WTC11 (cell line): ENCODE data around the gene PLXNC1. TPM values are rescaled to one million over a fixed set of nuclear protein-coding genes. Genes with fewer than 3 reads are reported as not detected.

ENCODE experiments used
- ATAC-seq: fragments of 200-7000 bp; cut with Tn5 transposase; 2 replicates; pipeline ENCODE4 v1.10.0; 2021; ENCODE audit warnings: mild to moderate bottlenecking, moderate library complexity
- CTCF ChIA-PET: fragments of 300-600 bp; sonication (Branson Sonifier 250); formaldehyde crosslinking; loops from one replicate; lab custom pipeline; 2021; ENCODE audit warnings: antibody characterized with exemption; lab: Charles Lee
- POLR2A ChIA-PET: fragments of 350-600 bp; sonication (Branson Sonifier 250); formaldehyde crosslinking; loops from one replicate; lab custom pipeline; 2021; ENCODE audit warnings: antibody characterized with exemption; lab: Charles Lee
- DNase-seq: peaks from one replicate; pipeline ENCODE4 v3.0.0; 2021; ENCODE audit warnings: low spot score
- H3K27ac Mint-ChIP-seq: 2 replicates; pipeline ENCODE4 v1.8.0; 2021; ENCODE audit warnings: mixed read lengths
- H3K27me3 Mint-ChIP-seq: 2 replicates; pipeline ENCODE4 v1.8.0; 2021; ENCODE audit warnings: low read depth, mild to moderate bottlenecking, moderate library complexity, mixed read lengths
- H3K36me3 Mint-ChIP-seq: 2 replicates; pipeline ENCODE4 v1.8.0; 2021; ENCODE audit warnings: mixed read lengths
- H3K4me1 Mint-ChIP-seq: 2 replicates; pipeline ENCODE4 v1.8.0; 2022; ENCODE audit warnings: mixed read lengths
- H3K4me3 Mint-ChIP-seq: 2 replicates; pipeline ENCODE4 v1.8.0; 2021; ENCODE audit warnings: mild to moderate bottlenecking, moderate library complexity, mixed read lengths
- H3K9me3 Mint-ChIP-seq: 2 replicates; pipeline ENCODE4 v1.8.0; 2021; ENCODE audit warnings: mixed read lengths
- CBFB ChIP-seq: sonication (generic); formaldehyde crosslinking; IDR thresholded peaks from 2 replicates; pipeline ENCODE4 v1.8.1; 2022; ENCODE audit warnings: mild to moderate bottlenecking, low read depth, missing genetic modification reagents
- CREM ChIP-seq: sonication (generic); formaldehyde crosslinking; IDR thresholded peaks from 2 replicates; pipeline ENCODE4 v1.8.1; 2022; ENCODE audit warnings: mild to moderate bottlenecking, missing genetic modification reagents, moderate library complexity
- FOXJ3 ChIP-seq: sonication (generic); formaldehyde crosslinking; IDR thresholded peaks from 2 replicates; pipeline ENCODE4 v1.9.0; 2021; ENCODE audit warnings: missing genetic modification reagents, mild to moderate bottlenecking, borderline replicate concordance
- GABPB1 ChIP-seq: sonication (generic); formaldehyde crosslinking; IDR thresholded peaks from 2 replicates; pipeline ENCODE4 v1.8.1; 2023; ENCODE audit warnings: mild to moderate bottlenecking, missing genetic modification reagents
- GRHL2 ChIP-seq: fragments of 250-450 bp; sonication (Bioruptor Pico); IDR thresholded peaks from 2 replicates; pipeline ENCODE4 v1.8.0; 2022; ENCODE audit warnings: mild to moderate bottlenecking, moderate library complexity; ENCODE audit not compliant: insufficient replicate concordance, severe bottlenecking
- IRF2 ChIP-seq: sonication (generic); formaldehyde crosslinking; IDR thresholded peaks from 2 replicates; pipeline ENCODE4 v1.8.0; 2022; ENCODE audit warnings: low read depth, missing genetic modification reagents, borderline replicate concordance
- KAT7 ChIP-seq: sonication (generic); formaldehyde crosslinking; IDR thresholded peaks from 2 replicates; pipeline ENCODE4 v1.8.1; 2023; ENCODE audit warnings: missing genetic modification reagents, mild to moderate bottlenecking, borderline replicate concordance
- MXD4 ChIP-seq: fragments of 250-450 bp; sonication (Bioruptor Pico); IDR thresholded peaks from 2 replicates; pipeline ENCODE4 v1.8.0; 2021; ENCODE audit warnings: mild to moderate bottlenecking, moderate library complexity, borderline replicate concordance
- TCF7 ChIP-seq: sonication (generic); formaldehyde crosslinking; IDR thresholded peaks from 2 replicates; pipeline ENCODE4 v1.8.0; 2022; ENCODE audit warnings: mild to moderate bottlenecking, low read depth, missing genetic modification reagents, moderate library complexity
- ZBTB21 ChIP-seq: sonication (generic); formaldehyde crosslinking; IDR thresholded peaks from 2 replicates; pipeline ENCODE4 v1.8.1; 2023; ENCODE audit warnings: mild to moderate bottlenecking, missing genetic modification reagents, borderline replicate concordance
- ZNF121 ChIP-seq: sonication (generic); formaldehyde crosslinking; IDR thresholded peaks from 2 replicates; pipeline ENCODE4 v1.8.0; 2023; ENCODE audit warnings: missing genetic modification reagents
- ZNF138 ChIP-seq: sonication (generic); formaldehyde crosslinking; conservative IDR thresholded peaks from 2 replicates; pipeline ENCODE4 v1.8.1; 2022; ENCODE audit warnings: mild to moderate bottlenecking, moderate library complexity, missing genetic modification reagents
- ZNF219 ChIP-seq: sonication (generic); formaldehyde crosslinking; IDR thresholded peaks from 2 replicates; pipeline ENCODE4 v1.8.0; 2023; ENCODE audit warnings: missing genetic modification reagents, mild to moderate bottlenecking, borderline replicate concordance
- ZNF671 ChIP-seq: fragments of 250-450 bp; sonication (Bioruptor Pico); IDR thresholded peaks from 2 replicates; pipeline ENCODE4 v1.8.0; 2021; ENCODE audit warnings: mild to moderate bottlenecking
- total RNA-seq: library from RNA; stranded (reverse); gene quantifications from 3 replicates; pipeline ENCODE4 v1.2.3, GENCODE V29; 2021
- TF ChIP-seq, protein P1 (sequence below): sonication (generic); formaldehyde crosslinking; IDR thresholded peaks from 2 replicates; pipeline ENCODE4 v1.8.1; 2022; ENCODE audit warnings: mild to moderate bottlenecking, moderate library complexity, missing genetic modification reagents
- TF ChIP-seq, protein P2 (sequence below): fragments of 250-450 bp; sonication (Bioruptor Pico); IDR thresholded peaks from 2 replicates; pipeline ENCODE4 v2.1.2; 2022; ENCODE audit warnings: mild to moderate bottlenecking, moderate library complexity
- TF ChIP-seq, protein P3 (sequence below): sonication (generic); formaldehyde crosslinking; conservative IDR thresholded peaks from 2 replicates; pipeline ENCODE4 v1.8.1; 2022; ENCODE audit warnings: mild to moderate bottlenecking, missing genetic modification reagents
- TF ChIP-seq, protein P4 (sequence below): fragments of 250-450 bp; sonication (Bioruptor Pico); conservative IDR thresholded peaks from 2 replicates; pipeline ENCODE4 v1.9.0; 2021; ENCODE audit warnings: mild to moderate bottlenecking
- TF ChIP-seq, protein P5 (sequence below): fragments of 250-450 bp; sonication (Bioruptor Pico); IDR thresholded peaks from 2 replicates; pipeline ENCODE4 v1.8.0; 2021; ENCODE audit warnings: mild to moderate bottlenecking
- TF ChIP-seq, protein P6 (sequence below): sonication (generic); formaldehyde crosslinking; IDR thresholded peaks from 2 replicates; pipeline ENCODE4 v1.8.1; 2022; ENCODE audit warnings: low read depth, mild to moderate bottlenecking, moderate library complexity, missing genetic modification reagents, borderline replicate concordance

The PLXNC1 gene
- total RNA-seq, 1 experiment from 2014 or later = 3.1 TPM

DNA sequence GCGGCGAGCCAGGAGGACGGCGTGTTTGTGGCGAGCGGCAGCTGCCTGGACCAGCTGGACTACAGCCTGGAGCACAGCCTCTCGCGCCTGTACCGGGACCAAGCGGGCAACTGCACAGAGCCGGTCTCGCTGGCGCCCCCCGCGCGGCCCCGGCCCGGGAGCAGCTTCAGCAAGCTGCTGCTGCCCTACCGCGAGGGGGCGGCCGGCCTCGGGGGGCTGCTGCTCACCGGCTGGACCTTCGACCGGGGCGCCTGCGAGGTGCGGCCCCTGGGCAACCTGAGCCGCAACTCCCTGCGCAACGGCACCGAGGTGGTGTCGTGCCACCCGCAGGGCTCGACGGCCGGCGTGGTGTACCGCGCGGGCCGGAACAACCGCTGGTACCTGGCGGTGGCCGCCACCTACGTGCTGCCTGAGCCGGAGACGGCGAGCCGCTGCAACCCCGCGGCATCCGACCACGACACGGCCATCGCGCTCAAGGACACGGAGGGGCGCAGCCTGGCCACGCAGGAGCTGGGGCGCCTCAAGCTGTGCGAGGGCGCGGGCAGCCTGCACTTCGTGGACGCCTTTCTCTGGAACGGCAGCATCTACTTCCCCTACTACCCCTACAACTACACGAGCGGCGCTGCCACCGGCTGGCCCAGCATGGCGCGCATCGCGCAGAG is 873 bp downstream of the PLXNC1 start (continued):
- TF ChIP-seq FOXJ3 = no peak

DNA sequence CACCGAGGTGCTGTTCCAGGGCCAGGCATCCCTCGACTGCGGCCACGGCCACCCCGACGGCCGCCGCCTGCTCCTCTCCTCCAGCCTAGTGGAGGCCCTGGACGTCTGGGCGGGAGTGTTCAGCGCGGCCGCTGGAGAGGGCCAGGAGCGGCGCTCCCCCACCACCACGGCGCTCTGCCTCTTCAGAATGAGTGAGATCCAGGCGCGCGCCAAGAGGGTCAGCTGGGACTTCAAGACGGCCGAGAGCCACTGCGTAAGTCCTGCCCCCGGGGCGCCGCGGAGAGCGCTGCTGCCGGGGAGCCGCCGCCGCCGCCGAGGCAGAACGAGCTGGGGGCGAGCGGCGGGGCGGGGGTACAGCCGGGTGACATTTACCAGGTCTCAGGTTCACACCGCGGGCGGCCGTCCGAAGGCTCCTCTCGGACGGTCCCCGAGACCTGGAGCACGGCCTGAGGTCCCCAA is 1.4 kb downstream of the PLXNC1 start:
- no peaks in the 10 kb centered on the region for H3K36me3 Mint-ChIP-seq
- H3K27ac Mint-ChIP-seq = no peak overlapping the region
- H3K9me3 Mint-ChIP-seq = no peaks in the 10 kb centered on the region
- peaks cover 31% of the 10 kb centered on the region for H3K4me1 Mint-ChIP-seq
- ChIA-PET POLR2A (no interaction called here), CTCF (interaction anchor here (0.6 to 1.6 kb wide), 5 partner anchors 37 to 155 kb away, joined by 3 to 5 read pairs (median 3); no protein-coding TSS in a partner anchor)
- DNase-seq (peak; percentile 52), ATAC-seq (peak; percentile 10)
- TF ChIP-seq ZNF219 (CRISPR knock-in tag) = no peak
- TF ChIP-seq MXD4 = no peak
- TF ChIP-seq CREM (CRISPR knock-in tag) = no peak
- no peak for TF ChIP-seq ZBTB21 (CRISPR knock-in tag)
- no peak for TF ChIP-seq ZNF671
- TF ChIP-seq, protein P1, sequence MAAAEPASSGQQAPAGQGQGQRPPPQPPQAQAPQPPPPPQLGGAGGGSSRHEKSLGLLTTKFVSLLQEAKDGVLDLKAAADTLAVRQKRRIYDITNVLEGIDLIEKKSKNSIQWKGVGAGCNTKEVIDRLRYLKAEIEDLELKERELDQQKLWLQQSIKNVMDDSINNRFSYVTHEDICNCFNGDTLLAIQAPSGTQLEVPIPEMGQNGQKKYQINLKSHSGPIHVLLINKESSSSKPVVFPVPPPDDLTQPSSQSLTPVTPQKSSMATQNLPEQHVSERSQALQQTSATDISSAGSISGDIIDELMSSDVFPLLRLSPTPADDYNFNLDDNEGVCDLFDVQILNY = no peak
- no peak for TF ChIP-seq GRHL2 (CRISPR knock-in tag)
- no peak for TF ChIP-seq IRF2 (CRISPR knock-in tag)
- TF ChIP-seq, protein P2, sequence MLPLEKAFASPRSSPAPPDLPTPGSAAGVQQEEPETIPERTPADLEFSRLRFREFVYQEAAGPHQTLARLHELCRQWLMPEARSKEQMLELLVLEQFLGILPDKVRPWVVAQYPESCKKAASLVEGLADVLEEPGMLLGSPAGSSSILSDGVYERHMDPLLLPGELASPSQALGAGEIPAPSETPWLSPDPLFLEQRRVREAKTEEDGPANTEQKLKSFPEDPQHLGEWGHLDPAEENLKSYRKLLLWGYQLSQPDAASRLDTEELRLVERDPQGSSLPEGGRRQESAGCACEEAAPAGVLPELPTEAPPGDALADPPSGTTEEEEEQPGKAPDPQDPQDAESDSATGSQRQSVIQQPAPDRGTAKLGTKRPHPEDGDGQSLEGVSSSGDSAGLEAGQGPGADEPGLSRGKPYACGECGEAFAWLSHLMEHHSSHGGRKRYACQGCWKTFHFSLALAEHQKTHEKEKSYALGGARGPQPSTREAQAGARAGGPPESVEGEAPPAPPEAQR (CRISPR knock-in tag) = no peak
- no peak for TF ChIP-seq ZNF121
- TF ChIP-seq, protein P3, sequence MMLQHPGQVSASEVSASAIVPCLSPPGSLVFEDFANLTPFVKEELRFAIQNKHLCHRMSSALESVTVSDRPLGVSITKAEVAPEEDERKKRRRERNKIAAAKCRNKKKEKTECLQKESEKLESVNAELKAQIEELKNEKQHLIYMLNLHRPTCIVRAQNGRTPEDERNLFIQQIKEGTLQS (CRISPR knock-in tag) = no peak
- no peak for TF ChIP-seq CBFB (CRISPR knock-in tag)
- TF ChIP-seq, protein P4, sequence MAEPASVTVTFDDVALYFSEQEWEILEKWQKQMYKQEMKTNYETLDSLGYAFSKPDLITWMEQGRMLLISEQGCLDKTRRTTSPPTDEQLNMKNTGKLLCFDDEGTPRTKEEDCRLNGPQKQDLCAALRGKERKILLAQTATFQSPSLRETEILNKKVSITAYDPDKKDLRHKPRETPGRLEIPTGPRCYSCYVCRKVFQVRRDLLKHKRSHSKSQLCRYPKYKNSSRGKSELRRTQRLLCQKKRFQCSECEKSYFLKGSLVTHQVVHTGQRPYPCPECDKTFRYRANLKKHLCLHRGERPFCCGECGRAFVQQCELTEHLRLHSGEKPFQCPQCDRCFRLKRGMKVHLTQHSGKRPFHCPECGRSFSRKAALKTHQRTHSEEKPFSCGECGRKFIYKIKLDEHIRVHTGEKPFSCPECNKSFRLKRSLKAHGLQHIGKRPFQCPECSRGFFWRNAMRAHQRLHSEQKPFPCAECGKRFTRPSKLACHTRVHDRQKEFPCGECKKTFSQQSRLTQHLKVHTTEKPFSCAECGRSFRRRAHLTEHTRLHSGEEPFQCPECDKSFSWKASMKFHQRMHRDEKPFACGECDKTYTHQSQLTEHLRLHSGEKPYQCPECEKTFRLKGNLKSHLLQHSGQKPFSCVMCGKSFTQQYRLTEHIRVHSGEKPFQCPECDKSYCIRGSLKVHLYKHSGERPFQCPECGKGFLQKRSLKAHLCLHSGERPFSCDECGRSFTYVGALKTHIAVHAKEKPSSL (CRISPR knock-in tag) = no peak
- TF ChIP-seq KAT7 = no peak
- TF ChIP-seq, protein P5, sequence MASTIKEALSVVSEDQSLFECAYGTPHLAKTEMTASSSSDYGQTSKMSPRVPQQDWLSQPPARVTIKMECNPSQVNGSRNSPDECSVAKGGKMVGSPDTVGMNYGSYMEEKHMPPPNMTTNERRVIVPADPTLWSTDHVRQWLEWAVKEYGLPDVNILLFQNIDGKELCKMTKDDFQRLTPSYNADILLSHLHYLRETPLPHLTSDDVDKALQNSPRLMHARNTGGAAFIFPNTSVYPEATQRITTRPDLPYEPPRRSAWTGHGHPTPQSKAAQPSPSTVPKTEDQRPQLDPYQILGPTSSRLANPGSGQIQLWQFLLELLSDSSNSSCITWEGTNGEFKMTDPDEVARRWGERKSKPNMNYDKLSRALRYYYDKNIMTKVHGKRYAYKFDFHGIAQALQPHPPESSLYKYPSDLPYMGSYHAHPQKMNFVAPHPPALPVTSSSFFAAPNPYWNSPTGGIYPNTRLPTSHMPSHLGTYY = no peak
- no peak for TF ChIP-seq ZNF138 (CRISPR knock-in tag)
- TF ChIP-seq TCF7 (CRISPR knock-in tag) = no peak
- TF ChIP-seq GABPB1 (CRISPR knock-in tag) = no peak
- TF ChIP-seq, protein P6, sequence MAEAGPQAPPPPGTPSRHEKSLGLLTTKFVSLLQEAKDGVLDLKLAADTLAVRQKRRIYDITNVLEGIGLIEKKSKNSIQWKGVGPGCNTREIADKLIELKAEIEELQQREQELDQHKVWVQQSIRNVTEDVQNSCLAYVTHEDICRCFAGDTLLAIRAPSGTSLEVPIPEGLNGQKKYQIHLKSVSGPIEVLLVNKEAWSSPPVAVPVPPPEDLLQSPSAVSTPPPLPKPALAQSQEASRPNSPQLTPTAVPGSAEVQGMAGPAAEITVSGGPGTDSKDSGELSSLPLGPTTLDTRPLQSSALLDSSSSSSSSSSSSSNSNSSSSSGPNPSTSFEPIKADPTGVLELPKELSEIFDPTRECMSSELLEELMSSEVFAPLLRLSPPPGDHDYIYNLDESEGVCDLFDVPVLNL (CRISPR knock-in tag) = no peak
- H3K27me3 Mint-ChIP-seq = peaks cover 91% of the 10 kb centered on the region
- peak overlapping the region; percentile 78 for H3K4me3 Mint-ChIP-seq
